H1 (cell line): ENCODE measurements around the gene TAOK2. TPM values are rescaled to one million over a fixed set of nuclear protein-coding genes. Genes with fewer than 3 reads are reported as not detected.

ENCODE experiments used
- CTCF ChIA-PET: fragments of 300-600 bp; sonication (Branson Sonifier 250); formaldehyde crosslinking; loops from one replicate; lab custom pipeline; 2021; ENCODE audit not compliant: partially characterized antibody; lab: Charles Lee
- POLR2A ChIA-PET: fragments of 300-600 bp; sonication (Branson Sonifier 250); formaldehyde crosslinking; loops from one replicate; lab custom pipeline; 2021; ENCODE audit warnings: inconsistent platforms; ENCODE audit not compliant: partially characterized antibody; lab: Charles Lee
- DNase-seq, 2 experiments: peaks; one replicate each; pipeline versions ENCODE4 v3.0.0 to v3.0.0-alpha.2; 2010 to 2022; ENCODE audit warnings: low spot score in 2 of 2, low read depth in 1 of 2, mixed read lengths in 1 of 2
- FAIRE-seq: peaks from 2 replicates; lab custom pipeline; 2011; peaks lifted over from hg19 to GRCh38; lab: Jason Lieb, UNC
- H2AFZ ChIP-seq: 2 replicates; pipeline ENCODE4 v1.8.1; 2012; ENCODE audit warnings: low read length, inconsistent platforms
- H2AK5ac ChIP-seq: 2 replicates; pipeline ENCODE4 v1.6.1; 2013; ENCODE audit warnings: low read depth, low read length
- H2BK120ac ChIP-seq: replicated peaks from 2 replicates; pipeline ENCODE3; 2013; ENCODE audit warnings: low read depth, low read length, inconsistent platforms
- H2BK12ac ChIP-seq: 2 replicates; pipeline ENCODE4 v1.6.1; 2013; ENCODE audit warnings: low read depth, low read length
- H2BK15ac ChIP-seq: 2 replicates; pipeline ENCODE4 v1.6.1; 2013; ENCODE audit warnings: low read length
- H2BK20ac ChIP-seq: 2 replicates; pipeline ENCODE4 v1.6.1; 2013; ENCODE audit warnings: low read length
- H2BK5ac ChIP-seq: 2 replicates; pipeline ENCODE4 v1.6.1; 2013; ENCODE audit warnings: low read depth, low read length
- H3K14ac ChIP-seq: 2 replicates; pipeline ENCODE4 v1.6.1; 2013; ENCODE audit warnings: inconsistent platforms; ENCODE audit not compliant: insufficient read length
- H3K18ac ChIP-seq: 2 replicates; pipeline ENCODE4 v1.6.1; 2013; ENCODE audit warnings: low read length; ENCODE audit errors: extremely low read depth
- H3K23ac ChIP-seq: 2 replicates; pipeline ENCODE4 v1.6.1; 2013; ENCODE audit warnings: inconsistent platforms; ENCODE audit not compliant: insufficient read length
- H3K23me2 ChIP-seq: 2 replicates; pipeline ENCODE4 v1.6.1; 2013; ENCODE audit warnings: low read depth, low read length
- H3K27ac ChIP-seq: 2 replicates; pipeline ENCODE4 v1.6.1; 2011; ENCODE audit warnings: low read depth, low read length, inconsistent platforms
- H3K27me3 ChIP-seq, 4 experiments: replicated peaks in 1 of 4; 1 replicate in 1 of 4; 2 replicates in 3 of 4; pipeline versions ENCODE4 v1.6.1 to v1.8.1; 2011 to 2013; ENCODE audit warnings: low read length in 3 of 4, mild to moderate bottlenecking in 3 of 4, inconsistent platforms in 2 of 4, mixed read lengths in 2 of 4, moderate library complexity in 1 of 4; ENCODE audit not compliant: control insufficient read depth in 3 of 4, insufficient read depth in 3 of 4; ENCODE audit errors: extremely low read depth in 1 of 4
- H3K36me3 ChIP-seq, 4 experiments: 2 replicates each; pipeline versions ENCODE4 v1.6.1 to v1.8.1; 2011 to 2013; ENCODE audit warnings: mild to moderate bottlenecking in 4 of 4, low read length in 3 of 4, moderate library complexity in 2 of 4, control low read depth in 1 of 4, inconsistent platforms in 1 of 4; ENCODE audit not compliant: insufficient read depth in 4 of 4, control insufficient read depth in 2 of 4
- H3K4ac ChIP-seq: replicated peaks from 2 replicates; pipeline ENCODE3; 2013; ENCODE audit warnings: low read length, low read depth, mixed read lengths, inconsistent platforms; ENCODE audit not compliant: insufficient read length
- H3K4me1 ChIP-seq, 4 experiments: replicated peaks in 1 of 4; 1 replicate in 1 of 4; 2 replicates in 3 of 4; pipeline versions ENCODE4 v1.6.1 to v1.8.1; 2011 to 2013; ENCODE audit warnings: low read length in 3 of 4, inconsistent platforms in 2 of 4, mixed read lengths in 1 of 4; ENCODE audit not compliant: insufficient read depth in 4 of 4, control insufficient read depth in 3 of 4
- H3K4me2 ChIP-seq, 2 experiments: 2 replicates each; pipeline versions ENCODE4 v1.6.1 to v1.8.1; 2011 to 2013; ENCODE audit warnings: low read depth in 2 of 2, low read length in 2 of 2, control low read depth in 1 of 2, inconsistent platforms in 1 of 2, mild to moderate bottlenecking in 1 of 2; ENCODE audit not compliant: insufficient read depth in 1 of 2
- H3K4me3 ChIP-seq, 4 experiments: fragments of 200-600, 300-600 bp in 1 of 4; sonication (generic), shearing (Covaris generic), sonication (Bioruptor Twin) in 1 of 4; 2 replicates each; pipeline versions ENCODE4 v1.5.1 to v1.8.1; 2011 to 2016; ENCODE audit warnings: low read length in 4 of 4, low read depth in 3 of 4, control low read depth in 2 of 4, inconsistent platforms in 2 of 4, mild to moderate bottlenecking in 2 of 4, mixed read lengths in 1 of 4, moderate library complexity in 1 of 4; ENCODE audit not compliant: insufficient read depth in 2 of 4; ENCODE audit errors: extremely low read depth in 1 of 4
- H3K56ac ChIP-seq: replicated peaks from 2 replicates; pipeline ENCODE3; 2013; ENCODE audit warnings: low read depth, mild to moderate bottlenecking, mixed read lengths, low read length, inconsistent platforms; ENCODE audit not compliant: insufficient read length
- H3K79me1 ChIP-seq: 2 replicates; pipeline ENCODE4 v1.6.1; 2013; ENCODE audit warnings: low read depth, low read length, control low read depth
- H3K79me2 ChIP-seq, 2 experiments: 2 replicates each; pipeline versions ENCODE4 v1.6.1 to v1.8.1; 2012 to 2013; ENCODE audit warnings: low read length in 2 of 2, mild to moderate bottlenecking in 2 of 2, inconsistent platforms in 1 of 2; ENCODE audit not compliant: insufficient read depth in 2 of 2, control insufficient read depth in 1 of 2
- H3K9ac ChIP-seq, 4 experiments: replicated peaks in 1 of 4; 1 replicate in 1 of 4; 2 replicates in 3 of 4; pipeline versions ENCODE4 v1.6.1 to v1.8.1; 2011 to 2013; ENCODE audit warnings: low read depth in 3 of 4, low read length in 3 of 4, control low read depth in 2 of 4, mild to moderate bottlenecking in 2 of 4, moderate library complexity in 2 of 4, inconsistent platforms in 1 of 4; ENCODE audit errors: extremely low read depth in 1 of 4
- H3K9me3 ChIP-seq, 2 experiments: 2 replicates each; pipeline versions ENCODE4 v1.6.1 to v1.8.1; 2012 to 2013; ENCODE audit warnings: mild to moderate bottlenecking in 2 of 2, moderate library complexity in 2 of 2, control low read depth in 1 of 2, inconsistent platforms in 1 of 2, low read depth in 1 of 2, low read length in 1 of 2, mixed read lengths in 1 of 2; ENCODE audit not compliant: insufficient read depth in 2 of 2
- H4K20me1 ChIP-seq, 2 experiments: replicated peaks in 1 of 2; 2 replicates each; pipeline versions ENCODE3 to v1.8.1; 2011 to 2013; ENCODE audit warnings: inconsistent platforms in 2 of 2, low read length in 2 of 2, mild to moderate bottlenecking in 1 of 2; ENCODE audit not compliant: insufficient read depth in 2 of 2, control insufficient read depth in 1 of 2
- H4K5ac ChIP-seq: 2 replicates; pipeline ENCODE4 v1.6.1; 2013; ENCODE audit warnings: low read length, low read depth, mixed read lengths, inconsistent platforms; ENCODE audit not compliant: insufficient read length
- H4K8ac ChIP-seq: 2 replicates; pipeline ENCODE4 v1.8.0; 2013; ENCODE audit warnings: mild to moderate bottlenecking, moderate library complexity, low read length, inconsistent platforms; ENCODE audit not compliant: insufficient read depth; ENCODE audit errors: extremely low read depth
- H4K91ac ChIP-seq: replicated peaks from 2 replicates; pipeline ENCODE3; 2013; ENCODE audit warnings: low read length, mixed read lengths, inconsistent platforms; ENCODE audit not compliant: insufficient read length
- MAFK ChIP-seq: IDR thresholded peaks from 2 replicates; pipeline ENCODE4 v1.6.1; 2012; ENCODE audit warnings: low read depth, mild to moderate bottlenecking, improper control_type of control experiment, low read length
- RNF2 ChIP-seq: fragments of 200-900, 300-1000 bp; sonication (generic); IDR thresholded peaks from 2 replicates; pipeline ENCODE4 v1.7.1; 2016; ENCODE audit warnings: borderline replicate concordance, low read depth, mild to moderate bottlenecking, antibody characterized with exemption, low read length; ENCODE audit not compliant: poor library complexity, severe bottlenecking; ENCODE audit errors: missing control alignments
- RXRA ChIP-seq: IDR thresholded peaks from 2 replicates; pipeline ENCODE4 v1.6.1; 2011; ENCODE audit warnings: low read depth, mild to moderate bottlenecking, low read length, moderate library complexity; ENCODE audit not compliant: insufficient read depth
- SIN3A ChIP-seq, 2 experiments: IDR thresholded peaks in 1 of 2; conservative IDR thresholded peaks in 1 of 2; 2 replicates each; pipeline ENCODE4 v1.6.1; 2011 to 2012; ENCODE audit warnings: low read length in 2 of 2, improper control_type of control experiment in 1 of 2, low read depth in 1 of 2, mild to moderate bottlenecking in 1 of 2
- TCF12 ChIP-seq: IDR thresholded peaks from 2 replicates; pipeline ENCODE4 v1.6.1; 2011; ENCODE audit warnings: low read depth, mild to moderate bottlenecking, low read length
- WGBS, 2 experiments: shearing (Covaris generic) in 1 of 2; methylation state at CpG; one replicate each; pipeline versions ENCODE4 v1.1.6 to v1.1.7; 2013 to 2015; ENCODE audit warnings: low lambda C conversion rate in 2 of 2, mixed read lengths in 2 of 2, inconsistent platforms in 1 of 2, low coverage in 1 of 2, missing lambda C conversion rate in 1 of 2; ENCODE audit not compliant: insufficient replicate concordance in 2 of 2, insufficient coverage in 1 of 2, insufficient read length in 1 of 2; ENCODE audit errors: extremely low coverage in 1 of 2, missing lambda C conversion rate in 1 of 2; 5-methylcytosine and 5-hydroxymethylcytosine counted together
- polyA plus RNA-seq, 7 experiments: library from polyadenylated mRNA; depleted of rRNA in 3 of 7; stranded (reverse) in 5 of 7; unstranded in 2 of 7; fragments of >200 nt in 5 of 7; fragments of 200-250 nt in 2 of 7; gene quantifications; 1 replicate in 5 of 7; 2 replicates in 1 of 7; 4 replicates in 1 of 7; pipeline versions ENCODE4 v1.2.1 to v1.2.3, GENCODE V29; 2011 to 2013; ENCODE audit warnings: missing spikeins in 2 of 7, mixed read lengths in 2 of 7
- total RNA-seq: library from RNA; stranded (reverse); fragmentation: NEBNext Ultra II Directional; extraction: Animal tissue kit (Norgen Biotek cat#: 25700); gene quantifications from 2 replicates; pipeline ENCODE4 v1.2.1, GENCODE V29; 2021

TAOK2 gene
- total and polyA plus RNA-seq, 2 of the 8 experiments (the other 6 are each of a cell fraction or from before 2014, with no cell fraction given): 13.5 to 32.6 TPM

GRCh38 chr16:29968205-29968604 lies 5.5 kb upstream of the TAOK2 start:
- no peak overlapping the region for H2BK5ac ChIP-seq
- no peak overlapping the region for H4K5ac ChIP-seq
- H3K27ac ChIP-seq: no peak overlapping the region
- H2BK15ac ChIP-seq: no peak overlapping the region
- no peak overlapping the region for H2AK5ac ChIP-seq
- FAIRE-seq (no peak), DNase-seq (no peak)
- H3K23me2 ChIP-seq: no peaks in the 10 kb centered on the region
- no peaks in the 10 kb centered on the region for H3K79me2 ChIP-seq
- no peak overlapping the region for H3K23ac ChIP-seq
- H2BK12ac ChIP-seq: no peak overlapping the region
- no peak overlapping the region for H3K14ac ChIP-seq
- peaks cover 11% of the 10 kb centered on the region in 2 experiments for H3K9me3 ChIP-seq
- 86% methylated on average over 4 of the region's 4 CpGs; no CpG with 5 or more reads in 1 of the 2 experiments for WGBS, 2 experiments
- H4K91ac ChIP-seq: no peak overlapping the region
- H3K4me3 ChIP-seq: no peak overlapping the region
- no peak overlapping the region for H3K9ac ChIP-seq
- no peak overlapping the region for H2BK20ac ChIP-seq
- CTCF ChIA-PET: no interaction called here
- H4K8ac ChIP-seq: no peak overlapping the region
- no peak overlapping the region for H3K4ac ChIP-seq
- no peaks in the 10 kb centered on the region for H3K79me1 ChIP-seq
- H3K27me3 ChIP-seq: peaks cover 2 to 10% (median 9%) of the 10 kb centered on the region in 4 experiments
- no peaks in the 10 kb centered on the region for H3K4me1 ChIP-seq
- H4K20me1 ChIP-seq: no peaks in the 10 kb centered on the region
- no peak overlapping the region for H2BK120ac ChIP-seq
- H3K4me2 ChIP-seq: no peak overlapping the region
- H3K36me3 ChIP-seq: peaks cover 0 to 20% (median 9%) of the 10 kb centered on the region in 4 experiments; a peak in 5 of 8 replicates
- TF ChIP-seq MAFK (no peak), TCF12 (no peak), SIN3A (conservative IDR thresholded peaks at IDR 0.05 in 1 of 2, IDR thresholded peaks at IDR 0.05 in 1 of 2; ENCODE audit: low read depth in 1 of 2, low read length in 2 of 2) (no peak), RNF2 (no peak), RXRA (no peak)
- TF ChIP-seq, all 59 proteins: peak for 0
- H3K56ac ChIP-seq: no peak overlapping the region
- no peak overlapping the region for H2AFZ ChIP-seq
- H3K18ac ChIP-seq: no peak overlapping the region
- POLR2A ChIA-PET: no interaction called here
